Measurements from ENCODE around the gene TNRC18. TPM values are rescaled to one million over a fixed set of nuclear protein-coding genes. Genes with fewer than 3 reads are reported as not detected.

The TNRC18 gene
- total and polyA plus RNA-seq, 9 of the 15 experiments (the other 6 are each of a cell fraction or from before 2014, with no cell fraction given), result 0.03 to 43.2 (median 18.0) TPM

DNA sequence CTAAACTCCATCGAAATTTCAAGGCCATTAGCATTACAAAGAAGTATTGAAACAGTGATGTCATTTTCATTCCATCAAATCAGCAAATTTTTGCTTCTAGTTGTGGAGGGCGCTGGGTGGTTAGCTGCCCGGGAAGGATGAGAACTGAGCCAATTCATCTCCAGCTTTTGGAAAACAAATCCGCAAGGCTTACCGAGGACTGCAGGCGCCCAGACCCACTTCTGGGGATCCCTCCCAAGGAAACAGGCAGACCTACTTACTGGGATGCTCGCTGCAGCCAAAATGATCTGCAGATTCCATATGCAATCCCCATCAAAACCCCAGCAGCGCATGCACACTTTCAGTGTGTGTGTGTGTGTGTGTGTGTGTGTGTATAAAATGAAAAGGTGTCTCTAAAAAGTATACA, 19.2 kb downstream of the TNRC18 start:
- Histone ChIP-seq H3K79me2 (ENCODE audit: control insufficient read depth, insufficient read depth, low read length) (peaks cover 7% of the 10 kb centered on the region; the same call in 1 of the 3 replicates), H3K9ac (ENCODE audit: insufficient read depth in 1 of 2, low read depth in 2 of 2, low read length in 2 of 2) (no peak overlapping the region), H3K4me2 (ENCODE audit: insufficient read depth, low read length) (no peak overlapping the region), H2AFZ (ENCODE audit: low read depth, low read length) (no peak overlapping the region), H3K9me1 (ENCODE audit: control insufficient read depth, insufficient read depth, low read length) (no peaks in the 10 kb centered on the region), H3K9me3 (replicated peaks; ENCODE audit: control insufficient read depth, insufficient read depth, low read depth, low read length) (no peaks in the 10 kb centered on the region), H3K27me3 (ENCODE audit: control insufficient read depth in 2 of 2, insufficient read depth in 2 of 2, low read length in 2 of 2) (no peaks in the 10 kb centered on the region), H3K4me3 (no peak overlapping the region), H4K20me1 (replicated peaks; ENCODE audit: control insufficient read depth, insufficient read depth, low read length) (no peaks in the 10 kb centered on the region), H3K36me3 (ENCODE audit: control insufficient read depth, insufficient read depth, low read length) (no peaks in the 10 kb centered on the region), H3K27ac (ENCODE audit: extremely low read depth, low read depth, low read length) (no peak overlapping the region), H3K4me1 (replicated peaks in 1 of 2; ENCODE audit: control insufficient read depth in 2 of 2, insufficient read depth in 2 of 2, low read length in 2 of 2) (peaks cover 2 to 17% of the 10 kb centered on the region in 2 experiments; a peak in 4 of 5 replicates)
- no TSS peak for BruUV-seq (replicated peaks)
- TF ChIP-seq SRSF9 (IDR thresholded peaks at IDR 0.05; ENCODE audit: borderline replicate concordance, low read depth, low read length) (no peak), HNRNPK (IDR thresholded peaks at IDR 0.05; ENCODE audit: low read depth, low read length, poor library complexity, severe bottlenecking) (no peak), ZNF780A (CRISPR knock-in tag; IDR thresholded peaks at IDR 0.05) (no peak)
- TF ChIP-seq, protein P1, sequence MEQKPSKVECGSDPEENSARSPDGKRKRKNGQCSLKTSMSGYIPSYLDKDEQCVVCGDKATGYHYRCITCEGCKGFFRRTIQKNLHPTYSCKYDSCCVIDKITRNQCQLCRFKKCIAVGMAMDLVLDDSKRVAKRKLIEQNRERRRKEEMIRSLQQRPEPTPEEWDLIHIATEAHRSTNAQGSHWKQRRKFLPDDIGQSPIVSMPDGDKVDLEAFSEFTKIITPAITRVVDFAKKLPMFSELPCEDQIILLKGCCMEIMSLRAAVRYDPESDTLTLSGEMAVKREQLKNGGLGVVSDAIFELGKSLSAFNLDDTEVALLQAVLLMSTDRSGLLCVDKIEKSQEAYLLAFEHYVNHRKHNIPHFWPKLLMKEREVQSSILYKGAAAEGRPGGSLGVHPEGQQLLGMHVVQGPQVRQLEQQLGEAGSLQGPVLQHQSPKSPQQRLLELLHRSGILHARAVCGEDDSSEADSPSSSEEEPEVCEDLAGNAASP (IDR thresholded peaks at IDR 0.05), result no peak
- CTCF ChIA-PET (ENCODE audit: low intra/inter-chr PET ratio), result no interaction called here
- FAIRE-seq (no peak), DNase-seq (ENCODE audit: extremely low read depth in 1 of 4, low spot score in 3 of 4) (no peak), ATAC-seq (no peak)
- in situ Hi-C loops (cut with MboI), result no loop called here
- intact Hi-C loops (cut with micrococcal nuclease), result no loop called here
- POLR2A ChIA-PET, result interaction anchor here (0.6 to 1.2 kb wide), 4 partner anchors 17 to 66 kb away, joined by 3 to 5 read pairs (median 3); no protein-coding TSS in a partner anchor
- WGBS (ENCODE audit: insufficient coverage, low coverage, missing lambda C conversion rate), result 86% methylated on average over 8 of the region's 8 CpGs

DNA sequence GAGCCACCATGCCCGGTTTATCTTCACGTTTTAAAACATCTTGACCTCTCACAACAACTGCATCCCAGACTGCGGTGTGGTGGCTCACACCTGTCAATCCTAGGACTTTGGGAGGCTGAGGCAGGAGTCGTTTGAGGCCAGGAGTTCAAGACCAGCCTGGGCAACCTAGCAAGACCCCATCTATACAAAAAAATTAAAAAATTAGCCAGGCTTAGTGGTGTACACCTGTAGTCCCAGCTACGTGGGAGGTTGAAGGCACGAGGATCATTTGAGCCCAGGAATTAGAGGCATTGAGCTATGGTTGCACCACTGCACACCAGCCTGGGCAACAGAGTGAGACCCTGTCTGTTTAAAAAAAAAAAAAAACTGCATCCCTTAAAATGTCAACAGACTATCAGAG, 20.2 kb downstream of the TNRC18 start:
- H3K27me3 ChIP-seq (ENCODE audit: control insufficient read depth in 2 of 2, insufficient read depth in 2 of 2, low read length in 2 of 2), result no peaks in the 10 kb centered on the region
- H3K4me2 ChIP-seq (ENCODE audit: insufficient read depth, low read length), result no peak overlapping the region
- FAIRE-seq (no peak), ATAC-seq (no peak), DNase-seq (ENCODE audit: extremely low read depth in 1 of 4, low spot score in 3 of 4) (no peak)
- peaks cover 2 to 17% of the 10 kb centered on the region in 2 experiments; a peak in 4 of 5 replicates for H3K4me1 ChIP-seq (replicated peaks in 1 of 2; ENCODE audit: control insufficient read depth in 2 of 2, insufficient read depth in 2 of 2, low read length in 2 of 2)
- no TSS peak for BruUV-seq (replicated peaks)
- ChIA-PET POLR2A (interaction anchor here (1.2 kb wide), 1 partner anchor 65 kb away, joined by 5 read pairs; no protein-coding TSS in a partner anchor), CTCF (ENCODE audit: low intra/inter-chr PET ratio) (no interaction called here)
- no peaks in the 10 kb centered on the region for H4K20me1 ChIP-seq (replicated peaks; ENCODE audit: control insufficient read depth, insufficient read depth, low read length)
- H2AFZ ChIP-seq (ENCODE audit: low read depth, low read length), result no peak overlapping the region
- H3K9me1 ChIP-seq (ENCODE audit: control insufficient read depth, insufficient read depth, low read length), result no peaks in the 10 kb centered on the region
- in situ Hi-C loops (cut with MboI), result no loop called here
- no peaks in the 10 kb centered on the region for H3K9me3 ChIP-seq (replicated peaks; ENCODE audit: control insufficient read depth, insufficient read depth, low read depth, low read length)
- H3K27ac ChIP-seq (ENCODE audit: extremely low read depth, low read depth, low read length), result no peak overlapping the region
- no peak overlapping the region for H3K4me3 ChIP-seq
- no peak overlapping the region for H3K9ac ChIP-seq (ENCODE audit: insufficient read depth in 1 of 2, low read depth in 2 of 2, low read length in 2 of 2)
- H3K79me2 ChIP-seq (ENCODE audit: control insufficient read depth, insufficient read depth, low read length), result peaks cover 7% of the 10 kb centered on the region; the same call in 1 of the 3 replicates
- H3K36me3 ChIP-seq (ENCODE audit: control insufficient read depth, insufficient read depth, low read length), result no peaks in the 10 kb centered on the region
- WGBS (ENCODE audit: insufficient coverage, low coverage, missing lambda C conversion rate), result 88% methylated on average over 6 of the region's 6 CpGs
- intact Hi-C loops (cut with micrococcal nuclease), result no loop called here
- TF ChIP-seq KLF16 (IDR thresholded peaks at IDR 0.05) (no peak), MEF2A (IDR thresholded peaks at IDR 0.05; ENCODE audit: control insufficient read depth, low read depth, low read length) (no peak)
